Vagina (tissue), 2 donors: Measurements from ENCODE around the gene SPINK8. TPM values are rescaled to one million over a fixed set of nuclear protein-coding genes. Genes with fewer than 3 reads are reported as not detected.

Source experiments
- DNase-seq, 2 donors: peaks; one replicate each; pipeline ENCODE4 v3.0.0-alpha.2; 2017; ENCODE audit errors: extremely low spot score in 2 of 2
- H3K27ac ChIP-seq: fragments of 200-600 bp; sonication (generic); one replicate; pipeline ENCODE4 v1.5.1; 2019
- H3K27me3 ChIP-seq: fragments of 200-600 bp; sonication (generic); one replicate; pipeline ENCODE4 v1.5.1; 2019
- H3K36me3 ChIP-seq, 2 donors: fragments of 200-600 bp; sonication (generic); one replicate each; pipeline ENCODE4 v1.5.1; 2017 to 2019
- H3K4me1 ChIP-seq: fragments of 200-600 bp; sonication (generic); one replicate; pipeline ENCODE4 v1.5.1; 2019
- H3K4me3 ChIP-seq, 2 donors: fragments of 200-600 bp; sonication (generic); 1 replicate in 1 of 2; 2 replicates in 1 of 2; pipeline ENCODE4 v1.5.1; 2016 to 2019
- H3K9me3 ChIP-seq: fragments of 200-600 bp; sonication (generic); one replicate; pipeline ENCODE4 v1.5.1; 2019
- CTCF ChIP-seq, 3 experiments: fragments of 450-650 bp in 2 of 3; fragments of 200-600 bp in 1 of 3; sonication (generic) in 1 of 3; IDR thresholded peaks; one replicate each; pipeline ENCODE4 v1.5.1; 2017 to 2019; ENCODE audit warnings: antibody characterized with exemption in 3 of 3, mild to moderate bottlenecking in 2 of 3, moderate library complexity in 2 of 3
- POLR2A ChIP-seq, 2 donors: fragments of 450-650 bp; IDR thresholded peaks; one replicate each; pipeline ENCODE4 v1.6.1; 2017; ENCODE audit warnings: antibody characterized with exemption in 2 of 2, mild to moderate bottlenecking in 2 of 2, moderate library complexity in 2 of 2
- POLR2AphosphoS5 ChIP-seq, 2 donors: sonication (generic); formaldehyde crosslinking; IDR thresholded peaks; one replicate each; pipeline ENCODE4 v1.9.0; 2017; ENCODE audit warnings: antibody characterized with exemption in 2 of 2, mild to moderate bottlenecking in 2 of 2, low read depth in 1 of 2; ENCODE audit not compliant: insufficient read depth in 1 of 2
- intact Hi-C: fragments of 100-400 bp; cut with DNase I; formaldehyde crosslinking; loops from one replicate; pipeline ENCODE4 v1.15.1; 2023
- total RNA-seq: library from RNA; depleted of rRNA; stranded (reverse); fragments of >200 nt; gene quantifications from one replicate; pipeline ENCODE4 v1.2.3, GENCODE V29; 2016

The SPINK8 gene
- total RNA-seq, 1 donor from 2014 or later, result not detected

- Histone ChIP-seq H3K4me3 (no peak overlapping the region), H3K4me1 (no peaks in the 10 kb centered on the region), H3K27ac (no peak overlapping the region), H3K36me3 (no peaks in the 10 kb centered on the region), H3K9me3 (no peaks in the 10 kb centered on the region), H3K27me3 (no peaks in the 10 kb centered on the region)
- TF ChIP-seq POLR2A (IDR thresholded peaks at IDR 0.05) (no peak), POLR2AphosphoS5 (IDR thresholded peaks at IDR 0.05; ENCODE audit: insufficient read depth in 1 of 2, low read depth in 1 of 2) (no peak), CTCF (IDR thresholded peaks at IDR 0.05) (no peak)
- intact Hi-C loops, result no loop called here
- DNase-seq, result no peak
These were observed 12.5 kb downstream of the SPINK8 start for GRCh38 chr3:48320996-48321395.

- Histone ChIP-seq H3K4me3 (no peak overlapping the region), H3K9me3 (peaks cover 7% of the 10 kb centered on the region), H3K27ac (no peak overlapping the region), H3K27me3 (no peaks in the 10 kb centered on the region), H3K36me3 (no peaks in the 10 kb centered on the region), H3K4me1 (no peaks in the 10 kb centered on the region)
- DNase-seq, result no peak
- TF ChIP-seq POLR2A (IDR thresholded peaks at IDR 0.05) (no peak), POLR2AphosphoS5 (IDR thresholded peaks at IDR 0.05; ENCODE audit: insufficient read depth in 1 of 2, low read depth in 1 of 2) (no peak), CTCF (IDR thresholded peaks at IDR 0.05) (no peak)
- intact Hi-C loops, result no loop called here
These were observed 14.6 kb downstream of the SPINK8 start for GRCh38 chr3:48318713-48319468.

- no peaks in the 10 kb centered on the region for H3K27me3 ChIP-seq
- no peaks in the 10 kb centered on the region for H3K4me1 ChIP-seq
- DNase-seq, result no peak
- no peak overlapping the region for H3K27ac ChIP-seq
- no peak overlapping the region for H3K4me3 ChIP-seq
- H3K36me3 ChIP-seq, result no peaks in the 10 kb centered on the region
- intact Hi-C loops, result no loop called here
- H3K9me3 ChIP-seq, result peaks cover 7% of the 10 kb centered on the region
- TF ChIP-seq CTCF (IDR thresholded peaks at IDR 0.05) (no peak), POLR2AphosphoS5 (IDR thresholded peaks at IDR 0.05; ENCODE audit: insufficient read depth in 1 of 2, low read depth in 1 of 2) (no peak), POLR2A (IDR thresholded peaks at IDR 0.05) (no peak)
These were observed 18.9 kb downstream of the SPINK8 start for GRCh38 chr3:48314542-48314941.

- Histone ChIP-seq H3K36me3 (no peaks in the 10 kb centered on the region), H3K27ac (no peak overlapping the region), H3K9me3 (no peaks in the 10 kb centered on the region), H3K4me1 (peaks cover under 1% of the 10 kb centered on the region), H3K27me3 (no peaks in the 10 kb centered on the region), H3K4me3 (no peak overlapping the region)
- TF ChIP-seq POLR2A (IDR thresholded peaks at IDR 0.05) (no peak), POLR2AphosphoS5 (IDR thresholded peaks at IDR 0.05; ENCODE audit: insufficient read depth in 1 of 2, low read depth in 1 of 2) (no peak), CTCF (IDR thresholded peaks at IDR 0.05) (no peak)
- intact Hi-C loops, result no loop called here
- DNase-seq, result no peak
These were observed 26.5 kb downstream of the SPINK8 start for GRCh38 chr3:48306860-48307530.

GRCh38 chr3:48306290-48306689, 27.2 kb downstream of the SPINK8 start:
- intact Hi-C loops, result no loop called here
- no peak overlapping the region for H3K27ac ChIP-seq
- TF ChIP-seq POLR2A (IDR thresholded peaks at IDR 0.05) (no peak), POLR2AphosphoS5 (IDR thresholded peaks at IDR 0.05; ENCODE audit: insufficient read depth in 1 of 2, low read depth in 1 of 2) (no peak), CTCF (IDR thresholded peaks at IDR 0.05) (no peak)
- no peaks in the 10 kb centered on the region for H3K36me3 ChIP-seq
- no peak overlapping the region for H3K4me3 ChIP-seq
- no peaks in the 10 kb centered on the region for H3K9me3 ChIP-seq
- peaks cover 5% of the 10 kb centered on the region for H3K4me1 ChIP-seq
- DNase-seq, result no peak
- H3K27me3 ChIP-seq, result no peaks in the 10 kb centered on the region
